Activated CD8-positive, alpha-beta memory T cell treated with anti-CD3 and anti-CD28 coated beads for 48 hours (primary cell): Measurements from ENCODE around the gene TMC8.
"Not testable (repeated sequence)": the region's sequence is repeated elsewhere in the genome, so short reads cannot be mapped to it uniquely, and the experiment has no call there.

ENCODE experiments used
- DNase-seq, 3 experiments: peaks; one replicate each; pipeline ENCODE4 v3.0.0-alpha.2; 2020; ENCODE audit warnings: low read depth in 2 of 3, low spot score in 2 of 3

Gene TMC8

GRCh38 chr17:78130437-78131101 lies at the start of gene TMC8:
TSS of gene TMC8 (plus strand) at chr17:78130771. CDS start at chr17:78131589, 818 bp downstream.
- DNase-seq: no peak

GRCh38 chr17:78081551-78081950 lies 49.0 kb upstream of the TMC8 start:
- DNase-seq: no peak

- DNase-seq: not testable (repeated sequence)
Observed at GRCh38 chr17:78082355-78082872, 48.2 kb upstream of the TMC8 start.

GRCh38 chr17:78082988-78083387 lies 47.6 kb upstream of the TMC8 start:
- DNase-seq: no peak

GRCh38 chr17:78086740-78087139 lies 43.8 kb upstream of the TMC8 start:
- no peak for DNase-seq

- DNase-seq: no peak
Observed at GRCh38 chr17:78088529-78088928, 42.0 kb upstream of the TMC8 start.

GRCh38 chr17:78089576-78090281 lies 40.8 kb upstream of the TMC8 start:
- DNase-seq: no peak

- DNase-seq: no peak
Observed at GRCh38 chr17:78092794-78093324, 37.7 kb upstream of the TMC8 start.

- DNase-seq: no peak
Observed at GRCh38 chr17:78095035-78095434, 35.5 kb upstream of the TMC8 start.

- no peak for DNase-seq
Observed at GRCh38 chr17:78096093-78096492, 34.5 kb upstream of the TMC8 start.

GRCh38 chr17:78101112-78101511 lies 29.5 kb upstream of the TMC8 start:
- no peak for DNase-seq

GRCh38 chr17:78101542-78101941 lies 29.0 kb upstream of the TMC8 start:
- DNase-seq: no peak

GRCh38 chr17:78103311-78103710 lies 27.3 kb upstream of the TMC8 start:
- DNase-seq: no peak

- no peak for DNase-seq
Observed at GRCh38 chr17:78104540-78104941, 26.0 kb upstream of the TMC8 start.

GRCh38 chr17:78105101-78105500 lies 25.5 kb upstream of the TMC8 start:
- DNase-seq: no peak

GRCh38 chr17:78105551-78105950 lies 25.0 kb upstream of the TMC8 start:
- DNase-seq: no peak

GRCh38 chr17:78106211-78106610 lies 24.4 kb upstream of the TMC8 start:
- no peak for DNase-seq

- no peak for DNase-seq
Observed at GRCh38 chr17:78107457-78107856, 23.1 kb upstream of the TMC8 start.

- no peak for DNase-seq
Observed at GRCh38 chr17:78107976-78108725, 22.4 kb upstream of the TMC8 start.

GRCh38 chr17:78108726-78109488 lies 21.7 kb upstream of the TMC8 start:
- no peak for DNase-seq

GRCh38 chr17:78109489-78109761 lies 21.1 kb upstream of the TMC8 start:
- no peak for DNase-seq
